ENCODE measurements around the gene WDR88.
"Not testable (repeated sequence)": the region's sequence is repeated elsewhere in the genome, so short reads cannot be mapped to it uniquely, and the experiment has no call there.

WDR88 gene

DNA sequence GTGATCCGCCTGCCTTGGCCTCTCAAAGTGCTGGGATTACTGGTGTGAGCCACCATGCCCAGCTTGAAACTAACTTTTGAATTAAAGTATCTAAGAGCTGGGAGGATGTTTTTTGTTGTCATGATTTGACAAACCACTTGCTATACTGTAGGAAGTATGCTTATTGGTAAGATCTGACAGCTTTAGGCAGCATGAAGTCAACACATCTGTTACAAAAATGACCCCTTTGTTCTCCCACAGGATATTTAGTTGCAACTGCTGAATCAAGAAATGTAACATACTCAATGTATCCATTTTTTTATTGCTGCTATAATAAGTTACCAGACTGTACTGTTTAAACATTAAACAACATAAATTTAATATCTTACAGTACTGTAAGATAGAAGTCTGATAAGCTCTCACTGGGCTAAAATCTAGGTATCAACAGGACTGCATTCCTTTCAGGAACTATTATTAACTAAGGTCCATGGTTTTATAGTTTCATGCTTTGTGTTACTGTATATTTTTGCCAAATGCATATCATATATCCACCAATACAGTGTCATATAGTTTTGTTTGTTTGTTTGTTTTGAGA, 39.4 kb downstream of the WDR88 start:
- no peak for DNase-seq (ENCODE audit: low spot score)

DNA sequence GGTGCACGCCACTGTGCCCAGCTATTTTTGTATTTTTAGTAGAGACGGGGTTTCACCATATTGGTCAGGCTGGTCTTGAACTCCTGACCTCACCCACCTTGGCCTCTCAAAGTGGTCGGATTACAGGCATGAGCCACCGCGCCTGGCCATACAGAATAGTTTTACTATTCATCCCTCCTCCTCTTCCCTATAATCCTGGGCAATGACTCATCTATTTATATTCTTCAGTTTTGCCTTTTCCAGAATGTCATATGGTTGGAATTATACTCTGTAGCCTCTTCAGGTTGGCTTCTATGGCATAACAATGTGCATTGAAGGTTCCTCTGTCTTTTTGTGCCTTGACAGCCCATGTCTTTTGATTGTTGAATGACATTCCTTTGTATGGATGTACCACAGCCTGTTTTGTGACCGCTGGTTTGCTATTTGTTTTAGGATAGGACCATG, 40.0 kb downstream of the WDR88 start:
- peak; percentile 22 for DNase-seq (ENCODE audit: low spot score)

DNA sequence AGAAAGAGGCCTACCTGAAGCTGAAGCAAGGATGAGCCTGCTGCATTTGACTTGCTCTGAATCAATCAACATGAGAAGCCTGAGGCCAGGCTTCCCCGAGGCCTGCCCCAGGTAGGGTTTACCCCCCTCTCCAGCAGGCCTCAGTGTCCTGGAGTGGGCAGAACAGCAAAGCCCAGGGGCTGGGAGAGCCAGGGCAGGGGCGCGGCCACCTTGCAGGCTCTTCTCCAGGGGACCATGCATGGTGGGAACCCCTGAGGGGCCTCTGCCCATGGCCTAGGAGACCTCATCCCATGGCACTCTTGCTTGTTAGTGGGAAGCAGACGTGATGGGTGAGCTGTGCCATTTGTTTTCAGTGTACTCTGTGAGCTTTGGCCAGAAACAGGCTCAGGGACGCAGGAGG, 42.3 kb downstream of the WDR88 start:
- no peak for DNase-seq (ENCODE audit: low spot score)

DNA sequence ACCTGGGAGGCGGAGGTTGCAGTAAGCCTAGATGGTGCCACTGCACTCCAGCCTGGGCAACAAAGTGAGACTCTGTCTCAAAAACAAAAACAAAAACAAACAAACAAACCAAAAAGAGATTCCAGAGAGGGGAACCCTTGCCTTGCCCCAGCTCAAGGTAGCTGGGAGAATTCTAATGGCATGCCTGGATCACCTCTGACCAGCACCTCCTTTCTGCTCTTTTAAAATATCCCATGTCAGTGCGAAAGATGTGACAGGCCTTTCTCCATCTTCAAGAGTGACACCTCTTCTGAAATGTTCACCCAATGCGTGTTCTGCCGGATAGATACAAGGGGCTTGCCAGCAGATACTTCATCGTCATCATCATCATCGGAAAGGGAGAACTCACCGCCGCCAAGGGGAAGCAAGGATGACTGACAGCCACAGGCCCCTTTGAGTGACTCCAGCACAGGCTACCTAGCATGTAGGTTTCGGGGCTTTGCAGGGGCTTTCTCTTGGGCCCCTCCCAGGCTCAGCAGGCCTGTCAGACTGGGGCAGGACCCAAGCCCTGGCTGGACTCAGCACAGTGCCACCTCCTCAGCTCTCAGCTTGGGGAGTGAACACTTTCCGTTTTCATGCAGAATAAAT, 43.4 kb downstream of the WDR88 start:
- no peak for DNase-seq (ENCODE audit: low spot score)

DNA sequence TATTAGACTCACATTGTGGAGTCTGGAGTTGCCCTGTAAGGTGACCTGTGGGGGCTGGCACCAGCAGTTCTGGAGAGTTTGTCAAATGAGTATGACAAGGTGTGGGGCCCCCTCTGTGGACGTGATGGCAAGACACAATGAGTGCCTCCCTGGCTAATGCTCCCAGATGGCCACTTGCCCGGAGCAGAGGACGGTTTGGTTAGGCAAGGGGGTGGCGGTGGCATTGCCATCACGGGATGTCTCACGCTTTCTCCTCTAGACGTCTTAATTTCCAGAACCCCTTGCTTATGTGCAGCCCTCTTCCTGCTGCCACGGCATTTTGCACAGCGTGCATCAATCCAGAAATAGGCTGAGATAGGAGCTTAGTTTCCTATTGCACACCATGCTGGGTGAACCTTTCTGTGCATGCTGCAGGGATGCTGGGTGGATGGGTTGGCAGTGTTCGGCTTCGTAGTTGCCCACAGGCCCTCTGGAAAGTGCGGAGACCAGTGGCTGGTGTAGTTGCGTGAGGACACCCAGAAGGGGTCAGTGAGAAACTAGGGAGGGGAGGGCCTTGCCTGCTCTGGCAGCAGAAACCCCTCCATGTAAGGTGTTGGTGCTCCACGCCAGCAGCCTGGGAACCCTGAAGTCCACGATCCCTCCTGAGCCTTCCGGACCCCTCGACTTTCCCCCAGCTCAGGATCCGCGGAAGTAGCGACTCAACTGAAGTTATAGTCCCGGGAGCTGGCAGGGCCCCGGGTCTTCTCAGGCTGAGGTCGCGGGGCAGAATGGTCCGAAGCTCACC, 44.2 kb downstream of the WDR88 start:
- DNase-seq (ENCODE audit: low spot score), result peak; percentile 67

DNA sequence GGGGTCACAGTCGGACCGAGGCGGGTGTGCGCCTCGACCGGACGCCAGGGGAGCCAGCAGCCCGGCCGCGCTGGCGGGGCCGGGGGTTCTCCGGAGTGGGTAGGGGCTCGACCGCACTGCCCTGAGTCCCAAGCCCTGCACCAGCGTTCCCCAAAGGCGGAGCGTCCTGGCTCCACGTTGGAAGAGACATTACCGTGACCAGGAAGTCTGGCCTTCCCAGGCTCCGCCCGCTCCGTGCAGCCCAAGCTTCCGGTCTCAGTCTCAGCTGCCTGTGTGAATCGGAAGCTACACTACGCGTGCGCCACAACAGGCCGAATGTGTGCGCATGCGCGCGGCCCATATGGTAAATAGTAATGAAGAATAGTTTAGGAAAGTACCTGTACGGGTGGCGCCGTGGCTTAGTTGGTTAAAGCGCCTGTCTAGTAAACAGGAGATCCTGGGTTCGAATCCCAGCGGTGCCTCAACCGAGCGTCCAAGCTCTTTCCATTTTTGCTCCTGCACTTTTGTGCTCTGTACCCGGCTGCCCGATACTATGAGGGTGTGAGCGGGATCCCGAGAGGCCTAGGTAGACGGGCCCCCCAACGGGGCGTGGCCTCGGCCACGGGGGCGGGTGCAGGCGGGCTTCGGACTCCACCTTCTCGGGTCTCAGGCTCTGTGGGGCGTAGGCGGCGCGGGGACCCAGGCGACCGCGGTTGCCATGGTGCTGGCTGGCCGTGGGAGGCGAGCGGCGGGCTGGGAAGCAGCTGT, 44.9 kb downstream of the WDR88 start:
- DNase-seq (ENCODE audit: low spot score), result peak; percentile 100

DNA sequence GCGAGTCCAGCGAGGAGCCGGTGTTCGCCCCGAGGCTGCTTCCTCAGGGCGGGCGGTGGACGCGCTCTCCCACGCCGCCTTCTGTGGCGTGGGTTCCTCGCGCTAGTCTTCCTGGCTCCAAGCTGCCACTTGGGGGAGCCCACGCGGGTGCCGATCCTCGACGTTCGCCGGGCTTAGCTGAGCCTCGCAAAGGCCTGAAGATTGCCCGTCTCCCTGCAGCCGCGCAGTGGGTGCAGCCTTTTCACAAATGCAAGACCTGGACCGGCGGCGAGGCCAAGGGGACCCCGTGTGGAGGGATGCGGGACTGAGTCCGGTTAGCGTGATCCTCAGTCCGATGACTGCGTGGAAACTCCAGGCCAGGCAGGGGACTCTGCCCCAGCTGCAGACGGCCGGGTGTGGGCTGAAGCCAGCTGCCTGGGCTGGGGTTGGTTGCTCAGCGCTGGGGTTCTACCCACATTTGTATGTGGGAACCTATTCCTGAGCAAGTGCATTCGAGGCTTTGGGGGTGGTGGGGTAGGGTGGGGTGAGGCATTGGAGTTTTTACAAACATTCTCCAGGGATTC, 45.6 kb downstream of the WDR88 start:
- DNase-seq (ENCODE audit: low spot score), result peak; percentile 86

DNA sequence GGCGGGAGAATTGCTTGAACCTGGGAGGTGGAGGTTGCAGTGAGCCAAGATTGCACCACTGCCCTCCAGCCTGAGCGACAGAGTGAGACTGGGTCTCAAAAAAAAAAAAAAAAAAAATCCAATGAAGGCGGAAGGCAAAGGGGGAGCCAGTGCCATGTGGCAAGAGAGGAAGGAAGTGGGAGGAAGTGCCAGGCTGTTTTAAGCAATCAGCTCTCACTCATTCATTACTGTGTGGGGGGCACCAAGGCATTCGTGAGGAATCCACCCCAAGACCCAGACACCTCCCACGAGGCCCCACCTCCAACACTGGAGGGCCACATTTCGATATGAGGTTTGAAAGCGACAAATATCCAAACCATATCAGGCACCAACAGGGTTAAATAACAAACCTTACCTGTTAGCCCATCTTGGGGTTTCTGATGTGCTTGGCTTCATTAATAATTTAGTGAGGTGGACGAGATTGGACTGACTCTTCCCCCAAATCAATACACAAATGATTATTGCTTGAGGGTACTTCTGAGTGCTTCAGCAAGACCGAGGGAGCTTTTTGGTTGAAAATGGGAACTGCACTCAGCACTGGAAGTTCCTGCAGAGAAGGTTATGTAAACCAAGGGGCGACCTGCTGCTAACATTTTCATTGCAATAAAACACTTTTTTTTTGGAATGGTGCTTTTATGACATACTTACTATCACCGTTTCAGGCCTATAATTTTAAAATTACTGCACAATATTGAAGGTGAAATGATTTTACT, 54.7 kb downstream of the WDR88 start:
- DNase-seq (ENCODE audit: low spot score), result no peak

DNA sequence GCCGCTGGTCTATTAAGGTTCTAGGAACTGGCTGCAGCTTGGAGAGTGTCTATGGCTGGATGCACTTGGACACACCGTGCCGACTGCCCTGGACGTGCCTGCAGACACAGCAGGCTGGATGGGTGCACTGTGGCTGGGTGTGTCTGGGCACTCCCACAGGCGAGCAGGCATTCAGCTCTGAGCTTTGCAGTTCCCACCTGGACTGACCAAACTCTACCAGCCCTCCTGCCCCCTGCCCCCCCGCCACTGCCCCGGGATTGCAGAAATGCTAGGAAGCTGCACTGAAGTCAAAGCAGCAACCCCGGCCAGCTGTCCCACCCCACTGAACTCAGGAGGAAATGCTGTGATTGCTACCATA, 55.2 kb downstream of the WDR88 start:
- DNase-seq (ENCODE audit: low spot score), result peak; percentile 49

DNA sequence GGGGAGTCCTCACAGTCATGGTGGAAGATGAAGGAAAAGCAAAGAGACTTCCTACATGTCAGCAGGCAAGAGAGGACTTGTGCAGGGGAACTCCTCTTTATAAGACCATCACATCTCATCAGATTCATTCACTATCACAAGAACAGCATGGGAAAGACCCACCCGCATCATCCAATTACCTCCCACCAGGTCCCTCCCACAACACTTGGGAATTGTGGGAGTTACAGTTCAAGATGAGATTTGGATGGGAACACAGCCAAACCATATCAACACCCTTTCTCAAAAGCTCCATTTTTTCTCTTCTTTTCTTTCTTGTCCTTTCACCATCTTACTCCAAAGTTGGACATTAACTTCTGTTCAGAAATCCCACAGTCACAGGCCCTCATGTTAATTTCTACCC, 57.5 kb downstream of the WDR88 start:
- no peak for DNase-seq (ENCODE audit: low spot score)

DNA sequence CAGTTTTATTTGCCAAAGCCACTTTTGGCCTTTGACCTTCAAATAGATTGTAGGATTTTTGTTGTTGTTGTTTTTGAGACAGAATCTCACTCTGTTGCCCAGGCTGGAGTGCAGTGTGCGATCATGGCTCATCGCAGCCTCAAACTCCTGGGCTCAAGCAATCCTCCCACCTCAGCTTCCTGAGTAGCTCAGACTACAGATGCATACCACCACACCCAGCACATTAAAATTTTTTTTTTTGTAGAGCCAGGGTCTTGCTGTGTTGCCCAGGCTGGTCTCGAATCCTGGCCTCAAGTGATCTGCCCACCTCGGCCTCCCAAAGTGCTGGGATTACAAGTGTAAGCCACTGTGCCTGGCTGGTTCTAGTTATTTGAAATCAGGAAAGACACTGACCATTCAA, 59.2 kb downstream of the WDR88 start:
- not testable (repeated sequence) for DNase-seq (ENCODE audit: low spot score)

DNA sequence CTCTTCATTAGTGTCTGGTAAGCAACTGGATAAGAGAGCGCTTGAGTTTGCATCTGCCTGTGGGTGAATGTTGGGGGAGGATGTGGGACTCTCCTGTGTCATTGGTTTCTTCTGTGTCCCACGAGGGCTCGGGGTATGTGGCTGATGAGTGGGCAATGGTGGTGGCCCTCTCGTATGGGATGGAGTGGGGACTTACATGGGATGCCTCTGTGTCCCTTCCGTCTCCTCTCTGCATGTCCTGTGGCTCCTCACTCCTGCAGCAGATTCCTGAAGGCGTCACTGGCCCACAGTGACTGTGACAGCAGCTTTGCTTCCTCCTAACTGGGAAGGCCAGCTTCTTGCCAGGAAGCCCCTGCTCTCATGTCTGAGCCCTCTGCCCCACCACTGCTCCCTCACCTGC, 59.6 kb downstream of the WDR88 start:
- DNase-seq (ENCODE audit: low spot score), result no peak

DNA sequence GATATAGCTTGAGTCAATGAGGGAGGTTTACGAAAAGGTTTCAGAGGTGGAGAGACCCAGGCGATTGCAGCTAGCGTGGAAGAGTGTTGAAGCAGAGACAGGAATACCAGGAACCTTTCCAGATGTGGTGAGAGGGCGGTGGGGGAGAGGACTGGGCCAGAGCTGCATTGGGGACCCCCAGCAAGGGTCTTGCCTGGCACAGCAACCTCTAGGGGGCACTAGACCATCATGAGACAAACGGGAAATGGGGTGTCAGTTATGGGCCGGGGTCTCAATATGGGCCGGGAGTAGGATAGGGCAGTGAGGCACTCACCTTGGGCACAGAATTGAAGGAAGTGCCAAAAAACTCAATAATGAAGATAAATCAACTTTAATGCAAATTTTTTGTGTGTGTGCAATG, 60.1 kb downstream of the WDR88 start:
- DNase-seq (ENCODE audit: low spot score), result no peak

DNA sequence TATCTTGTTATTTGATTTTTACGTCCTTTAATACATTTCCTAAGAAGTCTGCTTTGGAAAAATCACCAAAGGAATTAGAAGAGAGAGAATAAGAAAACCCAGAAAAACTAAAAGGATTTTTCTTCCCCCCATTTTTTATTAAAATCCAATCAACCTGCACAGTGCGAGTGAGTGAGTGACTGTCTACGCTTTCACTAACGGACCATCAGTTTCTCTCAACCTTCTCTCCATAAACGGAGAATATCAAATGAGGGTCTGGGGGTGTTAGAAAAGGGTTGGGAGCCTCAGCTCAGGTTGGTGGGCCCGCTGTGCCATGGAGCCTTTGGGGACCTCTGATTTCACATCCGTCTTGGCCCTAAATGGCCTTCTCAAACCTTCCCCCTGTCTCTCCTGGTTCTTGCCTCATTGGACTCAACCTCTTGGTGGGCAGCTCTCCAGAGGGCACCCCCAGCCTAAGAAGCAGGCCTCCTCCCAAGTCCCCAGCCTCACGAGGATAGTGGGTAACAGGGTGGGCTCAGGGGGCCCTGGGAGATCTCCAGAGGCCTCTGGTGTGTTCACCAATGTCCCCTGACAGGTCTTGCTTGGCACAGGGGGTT, 61.5 kb downstream of the WDR88 start:
- no peak for DNase-seq (ENCODE audit: low spot score)

DNA sequence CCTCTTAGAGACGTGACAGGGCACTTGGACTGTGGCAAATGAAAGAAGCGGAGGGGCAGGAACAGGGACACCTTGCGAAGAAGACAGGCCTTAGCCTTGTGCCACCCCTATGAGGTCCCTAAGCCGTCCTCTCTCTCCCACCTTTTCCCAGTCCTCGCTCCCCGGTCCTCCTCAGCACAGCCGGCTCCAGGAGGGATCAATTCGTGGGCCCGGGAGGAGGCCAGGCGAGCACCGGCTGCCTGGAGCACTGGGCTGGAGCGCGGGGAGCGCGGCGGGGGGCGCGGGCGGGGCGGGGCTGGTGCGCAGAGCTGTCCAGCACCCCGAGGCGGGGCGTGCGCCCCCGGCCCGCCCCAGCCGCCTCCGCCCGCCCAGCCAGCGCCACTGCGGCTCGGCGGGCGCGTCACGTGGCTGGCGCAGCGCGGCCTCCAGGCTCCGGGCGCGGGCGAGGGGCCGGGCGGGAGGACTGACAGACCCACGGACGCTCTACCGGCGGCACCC, 62.0 kb downstream of the WDR88 start, which contains the start of gene LRP3:
Gene LRP3, plus strand, starts transcription at position 466 of the 498 bp plus-strand sequence. CDS start 456 bp downstream, outside the sequence.
- DNase-seq (ENCODE audit: low spot score), result peak; percentile 33

DNA sequence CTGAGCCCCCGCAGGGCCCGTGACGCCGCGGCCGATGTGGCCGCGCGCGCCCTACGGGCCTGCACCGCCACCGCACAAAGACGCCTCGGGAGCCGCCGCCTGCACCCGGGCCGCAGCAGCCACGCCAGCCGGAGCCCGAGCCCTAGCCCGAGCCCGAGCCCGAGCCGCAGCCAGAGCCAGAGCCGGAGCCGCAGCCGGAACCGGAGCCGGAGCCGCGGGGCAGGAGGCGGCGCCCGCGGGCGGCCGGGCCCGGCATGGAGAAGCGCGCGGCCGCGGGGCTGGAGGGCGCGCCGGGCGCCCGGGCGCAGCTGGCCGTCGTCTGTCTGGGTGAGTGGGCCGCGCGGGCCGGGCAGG, 62.6 kb downstream of the WDR88 start:
- no peak for DNase-seq (ENCODE audit: low spot score)

DNA sequence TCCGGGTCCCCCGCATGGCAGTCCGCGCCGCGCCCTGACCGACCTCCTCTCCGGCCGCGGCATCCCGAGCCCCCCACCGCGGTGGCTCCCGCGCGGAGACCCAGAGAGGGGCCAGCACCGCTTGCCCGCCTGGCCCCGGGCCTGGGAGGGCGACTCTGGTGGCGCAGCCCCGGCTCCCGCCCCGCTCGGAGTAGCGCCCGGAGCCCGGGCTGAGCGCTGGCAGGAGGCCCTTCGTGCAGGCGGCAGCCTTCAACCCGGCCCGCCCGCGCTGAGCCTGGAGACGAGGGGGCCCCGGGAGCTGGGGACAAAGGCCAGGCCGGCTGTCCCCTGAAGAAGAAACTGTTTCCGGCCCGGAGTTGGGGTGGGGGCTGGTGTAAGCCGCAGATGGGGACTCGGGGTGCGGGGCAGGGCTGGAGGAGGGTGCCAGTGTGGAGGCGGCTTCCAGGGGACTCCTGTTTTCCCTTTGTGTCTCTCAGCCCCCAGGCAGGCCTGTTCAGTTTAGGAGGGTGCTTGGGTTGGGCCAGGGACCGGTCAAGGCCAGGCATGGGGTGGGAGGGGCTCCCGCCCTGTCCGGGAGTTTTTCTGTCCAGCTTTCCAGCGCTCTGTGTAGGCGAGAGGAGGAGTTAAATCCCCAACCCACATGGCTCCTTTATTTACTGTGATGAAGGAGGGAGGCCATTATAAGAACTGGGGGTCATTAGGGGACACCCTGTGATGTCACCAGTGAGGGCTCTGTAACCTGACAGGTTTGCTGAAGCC, 63.2 kb downstream of the WDR88 start:
- peak; percentile 46 for DNase-seq (ENCODE audit: low spot score)

DNA sequence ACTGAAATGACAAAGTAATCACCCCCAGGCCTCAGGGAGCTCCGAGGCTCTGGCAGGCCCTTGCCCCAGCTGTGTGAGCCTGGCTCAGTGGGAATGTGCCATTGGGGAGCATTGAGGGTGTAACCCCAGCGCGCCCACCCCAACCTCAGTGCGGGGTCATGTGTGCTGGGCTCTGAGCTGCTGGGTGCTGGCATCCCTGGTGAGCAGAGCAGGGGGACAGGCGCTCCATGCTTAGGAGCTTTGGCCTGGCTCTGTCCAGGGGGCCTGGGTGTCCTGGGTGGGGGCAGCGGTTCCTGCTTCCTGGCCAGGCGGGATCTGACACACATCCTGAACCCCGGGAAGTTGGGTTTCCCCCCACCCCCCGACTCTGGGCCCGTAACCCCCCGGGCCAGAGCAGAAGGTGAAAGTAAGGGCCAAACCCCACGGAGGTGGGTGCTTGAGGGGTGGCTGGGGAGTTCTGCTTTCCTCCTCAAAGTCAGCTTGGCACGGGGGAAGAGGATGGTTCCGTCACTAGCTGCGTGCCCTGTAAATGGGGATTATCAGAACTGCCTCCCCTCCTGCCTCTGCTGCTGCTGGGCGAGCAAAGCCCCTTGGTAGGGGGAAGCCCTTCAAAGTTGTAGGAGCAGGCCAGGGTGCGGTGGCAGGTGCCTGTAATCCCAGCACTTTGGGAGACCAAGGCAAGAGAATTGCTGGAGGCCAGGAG, 63.9 kb downstream of the WDR88 start:
- DNase-seq (ENCODE audit: low spot score), result no peak

DNA sequence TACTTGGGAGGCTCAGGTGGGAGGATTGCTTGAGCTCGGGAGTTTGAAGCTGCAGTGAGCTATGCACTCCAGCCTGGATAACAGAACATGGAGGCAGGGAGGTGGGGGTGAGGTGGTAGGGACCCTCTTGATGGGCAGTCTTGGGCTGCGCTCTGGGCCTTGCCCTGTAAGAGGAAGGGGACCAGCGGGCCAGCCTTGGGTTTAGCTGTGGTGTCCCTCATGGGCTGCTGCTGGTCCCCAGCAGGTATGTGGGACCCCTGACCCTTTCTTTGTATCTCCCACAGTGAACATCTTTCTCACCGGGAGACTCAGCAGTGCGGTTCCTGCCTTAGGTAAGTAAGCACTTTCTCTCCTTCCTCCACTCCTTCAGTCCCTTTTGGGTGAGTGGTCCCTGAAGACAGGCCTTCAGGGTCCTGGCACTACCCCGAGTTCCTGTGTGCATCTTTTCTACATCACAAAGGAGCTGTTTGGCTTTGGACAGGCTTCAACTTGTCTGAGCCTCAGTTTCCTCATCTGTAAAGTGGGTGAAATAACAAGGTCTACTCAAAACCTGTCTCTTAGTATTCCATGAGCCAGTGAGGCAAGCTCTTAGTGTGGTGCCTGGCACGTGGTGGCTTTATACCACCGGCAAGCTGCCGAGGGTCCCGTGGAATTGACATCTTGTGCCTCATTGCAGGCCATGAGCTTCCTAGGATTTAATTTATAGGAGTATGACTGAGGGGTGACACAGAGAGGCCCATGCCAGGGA, 64.7 kb downstream of the WDR88 start:
- no peak for DNase-seq (ENCODE audit: low spot score)

All from SW480 (cell line).